Body of pancreas (tissue), 4 donors: ENCODE data around the gene FAU.
"Not testable (repeated sequence)": the region's sequence is repeated elsewhere in the genome, so short reads cannot be mapped to it uniquely, and the experiment has no call there.

Experiments used
- CTCF ChIP-seq, 7 experiments: fragments of 450-650 bp in 4 of 7; fragments of 200-600 bp in 3 of 7; sonication (generic) in 3 of 7; IDR thresholded peaks; one replicate each; pipeline ENCODE4 v1.5.1; 2016 to 2019; ENCODE audit warnings: antibody characterized with exemption in 7 of 7
- POLR2A ChIP-seq, 3 donors: fragments of 450-650 bp; IDR thresholded peaks; one replicate each; pipeline ENCODE4 v1.6.1; 2016; ENCODE audit warnings: antibody characterized with exemption in 3 of 3, mild to moderate bottlenecking in 2 of 3

DNA sequence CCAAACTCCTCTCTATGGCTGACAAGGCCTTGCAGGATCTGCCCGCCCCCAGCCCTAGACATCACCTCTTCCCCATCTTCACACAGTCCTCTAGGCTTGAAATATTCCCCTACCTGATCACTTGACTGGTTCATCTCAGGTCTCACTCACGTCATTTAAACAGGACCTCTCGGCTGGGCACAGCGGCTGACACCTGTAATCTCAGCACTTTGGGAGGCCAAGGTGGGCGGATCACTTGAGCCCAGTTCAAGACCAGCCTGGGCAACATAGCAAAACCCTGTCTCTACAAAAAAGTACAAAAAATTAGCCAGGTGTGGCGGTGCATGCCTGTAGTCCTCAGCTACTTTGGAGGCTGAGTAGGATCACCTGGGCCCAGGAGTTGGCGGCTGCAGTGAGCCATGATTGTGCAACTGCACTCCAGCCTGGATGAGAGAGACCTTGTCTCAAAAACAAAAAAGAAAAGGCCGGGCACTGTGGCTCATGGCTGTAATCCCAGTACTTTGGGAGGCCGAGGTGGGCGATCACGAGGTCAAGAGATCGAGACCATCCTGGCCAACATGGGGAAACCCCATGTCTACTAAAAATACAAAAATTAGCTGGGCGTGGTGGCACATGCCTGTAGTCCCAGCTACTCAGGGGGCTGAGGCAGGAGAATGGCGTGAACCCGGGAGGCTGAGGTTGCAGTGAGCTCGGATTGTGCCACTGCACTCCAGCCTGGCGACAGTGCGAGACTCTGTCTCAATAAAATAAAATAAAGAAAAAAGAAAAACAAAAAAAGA is 2.9 kb downstream of the FAU start:
- TF ChIP-seq CTCF, POLR2A (IDR thresholded peaks at IDR 0.05): not testable (repeated sequence)
